ENCODE measurements around the gene CCL26. TPM values are rescaled to one million over a fixed set of nuclear protein-coding genes. Genes with fewer than 3 reads are reported as not detected.
"Not testable (repeated sequence)": the region's sequence is repeated elsewhere in the genome, so short reads cannot be mapped to it uniquely, and the experiment has no call there.

Gene CCL26
- total RNA-seq, 4 donors from 2014 or later = not detected

GRCh38 chr7:75723444-75723843, 48.6 kb downstream of the CCL26 start:
- DNase-seq = no peak
- no peak for TF ChIP-seq CTCF (IDR thresholded peaks at IDR 0.05)
- no peak for TF ChIP-seq POLR2A (IDR thresholded peaks at IDR 0.05)
- H3K27me3 ChIP-seq = no peaks in the 10 kb centered on the region
- intact Hi-C loops (cut with DNase I) = no loop called here
- WGBS, 2 donors = 67 to 71% methylated on average over 3 of the region's 3 CpGs
- H3K9me3 ChIP-seq = no peaks in the 10 kb centered on the region
- H3K4me3 ChIP-seq (replicated peaks in 1 of 3) = no peak overlapping the region
- H3K27ac ChIP-seq = no peak overlapping the region
- peaks cover 8 to 21% of the 10 kb centered on the region in 2 donors for H3K4me1 ChIP-seq
- no peaks in the 10 kb centered on the region for H3K36me3 ChIP-seq

GRCh38 chr7:75722373-75722772, 49.6 kb downstream of the CCL26 start:
- 56 to 81% methylated on average over 4 of the region's 4 CpGs for WGBS, 2 donors
- no peak for DNase-seq
- Histone ChIP-seq H3K27me3 (no peaks in the 10 kb centered on the region), H3K4me3 (replicated peaks in 1 of 3) (no peak overlapping the region), H3K4me1 (peaks cover 3 to 11% of the 10 kb centered on the region in 2 donors), H3K36me3 (no peaks in the 10 kb centered on the region), H3K27ac (no peak overlapping the region), H3K9me3 (no peaks in the 10 kb centered on the region)
- intact Hi-C loops (cut with DNase I) = no loop called here
- no peak for TF ChIP-seq POLR2A (IDR thresholded peaks at IDR 0.05)
- no peak for TF ChIP-seq CTCF (IDR thresholded peaks at IDR 0.05)

GRCh38 chr7:75721922-75722321, 50.1 kb downstream of the CCL26 start:
- H3K4me1 ChIP-seq = peaks cover 3 to 11% of the 10 kb centered on the region in 2 donors
- 90 to 93% methylated on average over 8 to 9 of the region's 9 CpGs for WGBS, 2 donors
- H3K27ac ChIP-seq; H3K36me3 ChIP-seq; H3K9me3 ChIP-seq; intact Hi-C loops (cut with DNase I); H3K27me3 ChIP-seq; DNase-seq; H3K4me3 ChIP-seq (replicated peaks in 1 of 3): not testable (repeated sequence)

GRCh38 chr7:75721426-75721825, 50.6 kb downstream of the CCL26 start:
- DNase-seq = no peak
- Histone ChIP-seq H3K4me3 (replicated peaks in 1 of 3) (no peak overlapping the region), H3K9me3 (no peaks in the 10 kb centered on the region), H3K27ac (no peak overlapping the region), H3K36me3 (no peaks in the 10 kb centered on the region), H3K27me3 (no peaks in the 10 kb centered on the region), H3K4me1 (peaks cover 3 to 11% of the 10 kb centered on the region in 2 donors)
- intact Hi-C loops (cut with DNase I) = no loop called here
- TF ChIP-seq CTCF (IDR thresholded peaks at IDR 0.05) (no peak), POLR2A (IDR thresholded peaks at IDR 0.05) (no peak)
- WGBS, 2 donors = 74 to 80% methylated on average over 2 of the region's 2 CpGs

- Histone ChIP-seq H3K9me3 (no peaks in the 10 kb centered on the region), H3K36me3 (no peaks in the 10 kb centered on the region), H3K27ac (no peak overlapping the region), H3K4me3 (replicated peaks in 1 of 3) (no peak overlapping the region), H3K27me3 (no peaks in the 10 kb centered on the region), H3K4me1 (peaks cover 3 to 11% of the 10 kb centered on the region in 2 donors)
- TF ChIP-seq POLR2A (IDR thresholded peaks at IDR 0.05) (no peak), CTCF (IDR thresholded peaks at IDR 0.05) (no peak)
- no peak for DNase-seq
- whole genome bisulfite sequencing, 2 donors = 95 to 99% methylated on average over 5 of the region's 5 CpGs
- intact Hi-C loops (cut with DNase I) = no loop called here
These were observed 52.4 kb downstream of the CCL26 start for GRCh38 chr7:75719626-75720025.

Other genes with a start within 250 kb of the CCL26 start
- 10 to 100 TPM; 25.4 to 39.6 (median 28.1) TPM for gene HIP1, start 33.3 kb downstream of the CCL26 start, total RNA-seq
- not detected for gene CCL24, start 41.6 kb upstream of the CCL26 start, total RNA-seq
- 100 to 1,000 TPM in 3 of 4 donors, 10 to 100 TPM in 1; 68.9 to 170 (median 129) TPM for gene RHBDD2, start 106.8 kb upstream of the CCL26 start, total RNA-seq
- gene POR, start 142.9 kb upstream of the CCL26 start, total RNA-seq = 100 to 1,000 TPM; 141 to 341 (median 285) TPM
- gene TMEM120A, start 222.4 kb upstream of the CCL26 start, total RNA-seq = 10 to 100 TPM; 25.4 to 38.2 (median 34.9) TPM